SK-N-SH treated with all-trans-retinoic acid at 6 μM for 48 hours (cell line): ENCODE results near the gene PRDM15.

Experiments used
- ATAC-seq: fragments of 200-7000 bp; cut with Tn5 transposase; 3 replicates; pipeline ENCODE4 v1.9.1; 2020; ENCODE audit warnings: mild to moderate bottlenecking, moderate library complexity
- ARNTL ChIP-seq: fragments of 450-650 bp; formaldehyde crosslinking; IDR thresholded peaks from 2 replicates; pipeline ENCODE4 v1.5.0; 2020; ENCODE audit warnings: low read depth, mild to moderate bottlenecking, moderate library complexity, borderline replicate concordance
- BACH2 ChIP-seq: fragments of 250-450 bp; sonication (Bioruptor Pico); IDR thresholded peaks from 2 replicates; pipeline ENCODE4 v1.9.0; 2021; ENCODE audit warnings: mild to moderate bottlenecking, borderline replicate concordance
- CREB5 ChIP-seq: fragments of 250-450 bp; sonication (Bioruptor Pico); IDR thresholded peaks from 2 replicates; pipeline ENCODE4 v1.5.1; 2020; ENCODE audit warnings: low read depth, mild to moderate bottlenecking, moderate library complexity
- CSDC2 ChIP-seq: fragments of 250-450 bp; sonication (Bioruptor Pico); IDR thresholded peaks from 2 replicates; pipeline ENCODE4 v1.5.0; 2020; ENCODE audit warnings: mild to moderate bottlenecking, moderate library complexity
- ESRRG ChIP-seq: fragments of 250-450 bp; sonication (Bioruptor Pico); IDR thresholded peaks from 2 replicates; pipeline ENCODE4 v1.6.1; 2021; ENCODE audit warnings: mild to moderate bottlenecking
- GLIS3 ChIP-seq: fragments of 250-450 bp; sonication (Bioruptor Pico); IDR thresholded peaks from 2 replicates; pipeline ENCODE4 v1.5.0; 2020; ENCODE audit warnings: mild to moderate bottlenecking, moderate library complexity
- ISL1 ChIP-seq: fragments of 250-450 bp; sonication (Bioruptor Pico); IDR thresholded peaks from 2 replicates; pipeline ENCODE4 v2.1.2; 2022; ENCODE audit warnings: mild to moderate bottlenecking, moderate library complexity
- OSR1 ChIP-seq: fragments of 250-450 bp; sonication (Bioruptor Pico); IDR thresholded peaks from 2 replicates; pipeline ENCODE4 v1.8.0; 2022; ENCODE audit warnings: moderate library complexity, mild to moderate bottlenecking, inconsistent platforms
- PPARA ChIP-seq: fragments of 250-450 bp; sonication (Bioruptor Pico); IDR thresholded peaks from 2 replicates; pipeline ENCODE4 v1.5.0; 2020; ENCODE audit warnings: mild to moderate bottlenecking, borderline replicate concordance
- RARB ChIP-seq: fragments of 250-450 bp; sonication (Bioruptor Pico); IDR thresholded peaks from 2 replicates; pipeline ENCODE4 v1.8.0; 2021; ENCODE audit warnings: mild to moderate bottlenecking, moderate library complexity
- SNAI2 ChIP-seq: fragments of 250-450 bp; sonication (Bioruptor Pico); IDR thresholded peaks from 2 replicates; pipeline ENCODE4 v1.5.0; 2020; ENCODE audit warnings: mild to moderate bottlenecking, moderate library complexity
- ZC3H10 ChIP-seq: fragments of 250-450 bp; sonication (Bioruptor Pico); IDR thresholded peaks from 2 replicates; pipeline ENCODE4 v1.5.1; 2021; ENCODE audit warnings: mild to moderate bottlenecking, moderate library complexity
- ZFP3 ChIP-seq: fragments of 250-450 bp; sonication (Bioruptor Pico); IDR thresholded peaks from 2 replicates; pipeline ENCODE4 v1.5.0; 2020; ENCODE audit warnings: mild to moderate bottlenecking, moderate library complexity
- ZFP30 ChIP-seq: fragments of 450-650 bp; formaldehyde crosslinking; IDR thresholded peaks from 2 replicates; pipeline ENCODE4 v1.5.0; 2022; ENCODE audit warnings: mild to moderate bottlenecking, moderate library complexity
- ZNF70 ChIP-seq: fragments of 450-650 bp; formaldehyde crosslinking; IDR thresholded peaks from 2 replicates; pipeline ENCODE4 v1.5.0; 2020; ENCODE audit warnings: mild to moderate bottlenecking, moderate library complexity
- ZNF8 ChIP-seq: fragments of 450-650 bp; formaldehyde crosslinking; IDR thresholded peaks from 2 replicates; pipeline ENCODE4 v1.5.0; 2020; ENCODE audit warnings: mild to moderate bottlenecking, moderate library complexity
- TF ChIP-seq, protein P1 (sequence below): fragments of 250-450 bp; sonication (Bioruptor Pico); IDR thresholded peaks from 2 replicates; pipeline ENCODE4 v1.8.0; 2021; ENCODE audit warnings: low read depth, mild to moderate bottlenecking, moderate library complexity, borderline replicate concordance
- TF ChIP-seq, protein P2 (sequence below): fragments of 250-450 bp; sonication (Bioruptor Pico); IDR thresholded peaks from 2 replicates; pipeline ENCODE4 v1.5.0; 2020; ENCODE audit warnings: mild to moderate bottlenecking, moderate library complexity
- TF ChIP-seq, protein P3 (sequence below): fragments of 250-450 bp; sonication (Bioruptor Pico); IDR thresholded peaks from 2 replicates; pipeline ENCODE4 v1.5.1; 2021; ENCODE audit warnings: mild to moderate bottlenecking, moderate library complexity

The PRDM15 gene

GRCh38 chr21:41798326-41798725 lies 80.8 kb downstream of the PRDM15 start:
- ATAC-seq = no peak
- no peak for TF ChIP-seq GLIS3 (CRISPR knock-in tag)
- TF ChIP-seq OSR1 (CRISPR knock-in tag) = no peak
- TF ChIP-seq ZFP30 (CRISPR knock-in tag) = no peak
- no peak for TF ChIP-seq ZFP3 (CRISPR knock-in tag)
- no peak for TF ChIP-seq SNAI2 (CRISPR knock-in tag)
- TF ChIP-seq PPARA (CRISPR knock-in tag) = no peak
- TF ChIP-seq RARB (CRISPR knock-in tag) = no peak
- TF ChIP-seq, protein P1, sequence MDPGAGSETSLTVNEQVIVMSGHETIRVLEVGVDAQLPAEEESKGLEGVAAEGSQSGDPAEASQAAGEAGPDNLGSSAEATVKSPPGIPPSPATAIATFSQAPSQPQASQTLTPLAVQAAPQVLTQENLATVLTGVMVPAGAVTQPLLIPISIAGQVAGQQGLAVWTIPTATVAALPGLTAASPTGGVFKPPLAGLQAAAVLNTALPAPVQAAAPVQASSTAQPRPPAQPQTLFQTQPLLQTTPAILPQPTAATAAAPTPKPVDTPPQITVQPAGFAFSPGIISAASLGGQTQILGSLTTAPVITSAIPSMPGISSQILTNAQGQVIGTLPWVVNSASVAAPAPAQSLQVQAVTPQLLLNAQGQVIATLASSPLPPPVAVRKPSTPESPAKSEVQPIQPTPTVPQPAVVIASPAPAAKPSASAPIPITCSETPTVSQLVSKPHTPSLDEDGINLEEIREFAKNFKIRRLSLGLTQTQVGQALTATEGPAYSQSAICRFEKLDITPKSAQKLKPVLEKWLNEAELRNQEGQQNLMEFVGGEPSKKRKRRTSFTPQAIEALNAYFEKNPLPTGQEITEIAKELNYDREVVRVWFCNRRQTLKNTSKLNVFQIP (CRISPR knock-in tag) = no peak
- no peak for TF ChIP-seq ISL1 (CRISPR knock-in tag)
- TF ChIP-seq BACH2 (CRISPR knock-in tag) = no peak
- no peak for TF ChIP-seq ZC3H10 (CRISPR knock-in tag)
- TF ChIP-seq ZNF8 = no peak
- TF ChIP-seq, protein P2, sequence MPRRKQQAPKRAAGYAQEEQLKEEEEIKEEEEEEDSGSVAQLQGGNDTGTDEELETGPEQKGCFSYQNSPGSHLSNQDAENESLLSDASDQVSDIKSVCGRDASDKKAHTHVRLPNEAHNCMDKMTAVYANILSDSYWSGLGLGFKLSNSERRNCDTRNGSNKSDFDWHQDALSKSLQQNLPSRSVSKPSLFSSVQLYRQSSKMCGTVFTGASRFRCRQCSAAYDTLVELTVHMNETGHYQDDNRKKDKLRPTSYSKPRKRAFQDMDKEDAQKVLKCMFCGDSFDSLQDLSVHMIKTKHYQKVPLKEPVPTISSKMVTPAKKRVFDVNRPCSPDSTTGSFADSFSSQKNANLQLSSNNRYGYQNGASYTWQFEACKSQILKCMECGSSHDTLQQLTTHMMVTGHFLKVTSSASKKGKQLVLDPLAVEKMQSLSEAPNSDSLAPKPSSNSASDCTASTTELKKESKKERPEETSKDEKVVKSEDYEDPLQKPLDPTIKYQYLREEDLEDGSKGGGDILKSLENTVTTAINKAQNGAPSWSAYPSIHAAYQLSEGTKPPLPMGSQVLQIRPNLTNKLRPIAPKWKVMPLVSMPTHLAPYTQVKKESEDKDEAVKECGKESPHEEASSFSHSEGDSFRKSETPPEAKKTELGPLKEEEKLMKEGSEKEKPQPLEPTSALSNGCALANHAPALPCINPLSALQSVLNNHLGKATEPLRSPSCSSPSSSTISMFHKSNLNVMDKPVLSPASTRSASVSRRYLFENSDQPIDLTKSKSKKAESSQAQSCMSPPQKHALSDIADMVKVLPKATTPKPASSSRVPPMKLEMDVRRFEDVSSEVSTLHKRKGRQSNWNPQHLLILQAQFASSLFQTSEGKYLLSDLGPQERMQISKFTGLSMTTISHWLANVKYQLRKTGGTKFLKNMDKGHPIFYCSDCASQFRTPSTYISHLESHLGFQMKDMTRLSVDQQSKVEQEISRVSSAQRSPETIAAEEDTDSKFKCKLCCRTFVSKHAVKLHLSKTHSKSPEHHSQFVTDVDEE = no peak
- TF ChIP-seq, protein P3, sequence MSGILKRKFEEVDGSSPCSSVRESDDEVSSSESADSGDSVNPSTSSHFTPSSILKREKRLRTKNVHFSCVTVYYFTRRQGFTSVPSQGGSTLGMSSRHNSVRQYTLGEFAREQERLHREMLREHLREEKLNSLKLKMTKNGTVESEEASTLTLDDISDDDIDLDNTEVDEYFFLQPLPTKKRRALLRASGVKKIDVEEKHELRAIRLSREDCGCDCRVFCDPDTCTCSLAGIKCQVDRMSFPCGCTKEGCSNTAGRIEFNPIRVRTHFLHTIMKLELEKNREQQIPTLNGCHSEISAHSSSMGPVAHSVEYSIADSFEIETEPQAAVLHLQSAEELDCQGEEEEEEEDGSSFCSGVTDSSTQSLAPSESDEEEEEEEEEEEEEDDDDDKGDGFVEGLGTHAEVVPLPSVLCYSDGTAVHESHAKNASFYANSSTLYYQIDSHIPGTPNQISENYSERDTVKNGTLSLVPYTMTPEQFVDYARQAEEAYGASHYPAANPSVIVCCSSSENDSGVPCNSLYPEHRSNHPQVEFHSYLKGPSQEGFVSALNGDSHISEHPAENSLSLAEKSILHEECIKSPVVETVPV = no peak
- no peak for TF ChIP-seq ESRRG
- no peak for TF ChIP-seq ZNF70 (CRISPR knock-in tag)
- TF ChIP-seq CSDC2 (CRISPR knock-in tag) = no peak
- TF ChIP-seq CREB5 (CRISPR knock-in tag) = no peak
- TF ChIP-seq ARNTL (CRISPR knock-in tag) = no peak

DNA sequence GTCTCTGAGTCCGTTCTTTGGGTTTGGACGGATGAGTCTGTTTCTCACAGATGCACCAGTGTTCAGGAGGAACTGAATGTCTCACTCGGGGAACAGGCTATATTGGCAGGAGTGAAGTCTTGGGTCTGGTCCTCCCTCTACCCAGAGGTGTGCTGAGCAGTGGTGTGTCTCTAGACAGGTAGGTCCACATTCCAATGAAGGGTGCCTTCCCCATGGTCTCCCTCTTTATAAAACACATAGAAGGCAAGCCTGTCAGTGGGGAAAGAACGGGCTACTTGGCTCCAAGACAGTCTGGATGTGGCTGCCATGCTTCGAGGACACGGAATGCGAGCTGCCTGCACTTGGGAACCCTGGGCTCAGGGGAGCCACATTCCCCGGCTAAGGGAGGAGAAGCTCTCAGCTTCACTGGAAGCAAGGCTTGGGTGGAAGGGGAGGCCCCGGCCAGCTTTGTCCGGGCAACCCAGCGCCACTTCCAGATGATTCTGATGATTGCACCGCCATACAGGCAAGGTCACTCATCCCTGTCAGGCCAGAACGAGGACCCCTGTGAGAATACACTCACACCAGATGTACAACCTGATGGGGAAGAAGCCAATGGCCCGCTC lies 82.6 kb downstream of the PRDM15 start:
- TF ChIP-seq ZFP30 (CRISPR knock-in tag) (no peak), CSDC2 (CRISPR knock-in tag) (no peak)
- no peak for ATAC-seq

GRCh38 chr21:41795726-41796125 lies 83.4 kb downstream of the PRDM15 start:
- TF ChIP-seq, protein P3 = no peak
- no peak for TF ChIP-seq ZFP30 (CRISPR knock-in tag)
- no peak for TF ChIP-seq GLIS3 (CRISPR knock-in tag)
- no peak for TF ChIP-seq ESRRG
- TF ChIP-seq ISL1 (CRISPR knock-in tag) = no peak
- TF ChIP-seq, protein P2 = no peak
- no peak for TF ChIP-seq PPARA (CRISPR knock-in tag)
- ATAC-seq = no peak
